Endothelial cell of umbilical vein (primary cell): Measurements from ENCODE around the gene ADD2. TPM values are rescaled to one million over a fixed set of nuclear protein-coding genes. Genes with fewer than 3 reads are reported as not detected.

Source experiments
- BruUV-seq: library from RNA; stranded (reverse); fragments of 400-500 nt; replicated peaks from 2 replicates; lab custom pipeline; 2021; lab: Mats Ljungman, UMichigan
- CTCF ChIA-PET: fragments of 300-600, 350-600 bp; sonication (Branson Sonifier 250); formaldehyde crosslinking; loops from one replicate; lab custom pipeline; 2021; ENCODE audit warnings: antibody characterized with exemption, inconsistent platforms; lab: Charles Lee
- POLR2A ChIA-PET: fragments of 300-600, 350-600 bp; sonication (Branson Sonifier 250); formaldehyde crosslinking; loops from one replicate; lab custom pipeline; 2021; ENCODE audit warnings: antibody characterized with exemption, inconsistent platforms; lab: Charles Lee
- DNase-seq: peaks from one replicate; pipeline ENCODE4 v3.0.0-alpha.2; 2011; ENCODE audit warnings: low read depth, low spot score
- FAIRE-seq: peaks from 2 replicates; lab custom pipeline; 2011; peaks lifted over from hg19 to GRCh38; lab: Jason Lieb, UNC
- H2AFZ ChIP-seq: 2 replicates; pipeline ENCODE4 v1.6.0; 2012; ENCODE audit warnings: low read depth, low read length, control low read depth, inconsistent platforms
- H3K27ac ChIP-seq: 2 replicates; pipeline ENCODE4 v1.5.1; 2011; ENCODE audit warnings: low read depth, mild to moderate bottlenecking, control low read depth, low read length, moderate library complexity; ENCODE audit not compliant: insufficient read depth
- H3K27me3 ChIP-seq, 2 experiments: 2 replicates each; pipeline versions ENCODE4 v1.6.0 to v1.6.1; 2011; ENCODE audit warnings: low read length in 2 of 2, mixed read lengths in 1 of 2; ENCODE audit not compliant: control insufficient read depth in 2 of 2, insufficient read depth in 2 of 2
- H3K36me3 ChIP-seq, 2 experiments: 2 replicates in 1 of 2; 3 replicates in 1 of 2; pipeline ENCODE4 v1.5.1; 2011; ENCODE audit warnings: low read length in 2 of 2, mild to moderate bottlenecking in 1 of 2, moderate library complexity in 1 of 2; ENCODE audit not compliant: control insufficient read depth in 2 of 2, insufficient read depth in 2 of 2; ENCODE audit errors: extremely low read depth in 1 of 2
- H3K4me1 ChIP-seq: 3 replicates; pipeline ENCODE4 v1.5.1; 2011; ENCODE audit warnings: mild to moderate bottlenecking, low read length; ENCODE audit not compliant: control insufficient read depth, insufficient read depth; ENCODE audit errors: extremely low read depth
- H3K4me2 ChIP-seq: 2 replicates; pipeline ENCODE4 v1.6.1; 2011; ENCODE audit warnings: low read length, control low read depth, mixed read lengths; ENCODE audit not compliant: insufficient read depth
- H3K4me3 ChIP-seq, 3 experiments: fragments of 200-600 bp in 1 of 3; sonication (generic), shearing (Covaris generic) in 1 of 3; replicated peaks in 1 of 3; 2 replicates each; pipeline ENCODE4 v1.5.1; 2011 to 2016; ENCODE audit warnings: control low read depth in 3 of 3, low read length in 3 of 3, mild to moderate bottlenecking in 2 of 3, inconsistent platforms in 1 of 3, low read depth in 1 of 3, moderate library complexity in 1 of 3; ENCODE audit not compliant: insufficient read depth in 1 of 3
- H3K79me2 ChIP-seq: 2 replicates; pipeline ENCODE4 v1.6.0; 2012; ENCODE audit warnings: low read length, inconsistent platforms; ENCODE audit not compliant: control insufficient read depth, insufficient read depth
- H3K9ac ChIP-seq: replicated peaks from 2 replicates; pipeline ENCODE3; 2011; ENCODE audit warnings: low read length, control low read depth; ENCODE audit not compliant: insufficient read depth; ENCODE audit errors: extremely low read depth
- H3K9me1 ChIP-seq: replicated peaks from 3 replicates; pipeline ENCODE4 v1.6.0; 2011; ENCODE audit warnings: mild to moderate bottlenecking, low read length; ENCODE audit not compliant: control insufficient read depth, insufficient read depth; ENCODE audit errors: extremely low read depth
- H3K9me3 ChIP-seq: replicated peaks from 2 replicates; pipeline ENCODE4 v1.5.1; 2012; ENCODE audit warnings: low read length, inconsistent platforms; ENCODE audit not compliant: control insufficient read depth, insufficient read depth
- H4K20me1 ChIP-seq: replicated peaks from 2 replicates; pipeline ENCODE3; 2011; ENCODE audit warnings: mild to moderate bottlenecking, low read length; ENCODE audit not compliant: control insufficient read depth, insufficient read depth; ENCODE audit errors: extremely low read depth
- CTCF ChIP-seq, 2 donors: IDR thresholded peaks; 1 replicate in 1 of 2; 2 replicates in 1 of 2; pipeline ENCODE4 v1.5.1; 2011; ENCODE audit warnings: low read length in 2 of 2, mild to moderate bottlenecking in 2 of 2, moderate library complexity in 2 of 2, control low read depth in 1 of 2, inconsistent platforms in 1 of 2, low read depth in 1 of 2; ENCODE audit not compliant: insufficient read depth in 1 of 2; ENCODE audit errors: extremely low read depth in 1 of 2
- EZH2 ChIP-seq: IDR thresholded peaks from 2 replicates; pipeline ENCODE4 v1.6.1; 2012; ENCODE audit warnings: borderline replicate concordance, low read depth, mild to moderate bottlenecking, moderate library complexity, low read length, inconsistent platforms; ENCODE audit not compliant: severe bottlenecking
- FOS ChIP-seq: IDR thresholded peaks from 2 replicates; pipeline ENCODE4 v1.6.1; 2011; ENCODE audit warnings: mild to moderate bottlenecking, low read length, moderate library complexity, borderline replicate concordance; ENCODE audit not compliant: insufficient read depth
- GATA2 ChIP-seq: IDR thresholded peaks from 2 replicates; pipeline ENCODE4 v1.7.0; 2011; ENCODE audit warnings: low read depth, mild to moderate bottlenecking, moderate library complexity, mixed read lengths, low read length; ENCODE audit not compliant: insufficient read length, insufficient read depth
- JUN ChIP-seq: IDR thresholded peaks from 2 replicates; pipeline ENCODE4 v1.6.1; 2011; ENCODE audit warnings: borderline replicate concordance, low read depth; ENCODE audit not compliant: insufficient read length, insufficient read depth
- MYC ChIP-seq: IDR thresholded peaks from one replicate; pipeline ENCODE4 v1.6.1; 2011; ENCODE audit warnings: mild to moderate bottlenecking, low read depth, low read length
- POLR2A ChIP-seq: IDR thresholded peaks from 2 replicates; pipeline ENCODE4 v1.6.1; 2012; ENCODE audit warnings: low read depth, mild to moderate bottlenecking, control low read depth, low read length
- dilution Hi-C: fragments of 300-500 bp; cut with MboI; formaldehyde crosslinking; loops from one replicate; pipeline ENCODE4 v1.15.0; 2019; ENCODE audit warnings: low sequenced_read_pairs; ENCODE audit not compliant: extremely low pct_ligation_motif_present
- intact Hi-C: fragments of 100-400 bp; cut with micrococcal nuclease; formaldehyde crosslinking; loops from one replicate; pipeline ENCODE4 v1.10.0; 2022
- polyA plus RNA-seq, 4 experiments: library from polyadenylated mRNA; depleted of rRNA in 3 of 4; stranded (reverse) in 3 of 4; unstranded in 1 of 4; fragments of >200 nt; gene quantifications; 2 replicates each; pipeline versions ENCODE4 v1.2.1 to v1.2.3, GENCODE V29; 2011 to 2012; ENCODE audit warnings: missing spikeins in 1 of 4
- total RNA-seq: library from RNA; stranded (reverse); gene quantifications from 2 replicates; pipeline ENCODE4 v1.2.3, GENCODE V29; 2021

The ADD2 gene
- total and polyA plus RNA-seq, 2 donors (not counting 3 experiments of a cell fraction or from before 2014, with no cell fraction given), result 0.17 TPM; not detected in 1

- Histone ChIP-seq H3K27ac (no peak overlapping the region), H3K9me3 (no peaks in the 10 kb centered on the region), H3K79me2 (no peaks in the 10 kb centered on the region), H2AFZ (no peak overlapping the region), H3K4me2 (no peak overlapping the region), H4K20me1 (no peaks in the 10 kb centered on the region), H3K4me1 (no peaks in the 10 kb centered on the region), H3K36me3 (no peaks in the 10 kb centered on the region), H3K27me3 (peaks cover 1 to 5% of the 10 kb centered on the region in 2 experiments), H3K9me1 (no peaks in the 10 kb centered on the region), H3K4me3 (no peak overlapping the region), H3K9ac (no peak overlapping the region)
- no TSS peak for BruUV-seq
- CTCF ChIA-PET, result no interaction called here
- TF ChIP-seq MYC (no peak), POLR2A (no peak), JUN (no peak), CTCF (IDR thresholded peaks at IDR 0.05; ENCODE audit: extremely low read depth in 1 of 2, insufficient read depth in 1 of 2, low read depth in 1 of 2, low read length in 2 of 2) (no peak), GATA2 (no peak), FOS (no peak), EZH2 (no peak)
- FAIRE-seq, result no peak
- no peak for DNase-seq
- dilution Hi-C loops (no loop called here), intact Hi-C loops (no loop called here)
- POLR2A ChIA-PET, result no interaction called here
Measured at GRCh38 chr2:70728128-70728527, 39.9 kb downstream of the ADD2 start.
